ENCODE data around the gene FLT4. TPM values are rescaled to one million over a fixed set of nuclear protein-coding genes. Genes with fewer than 3 reads are reported as not detected.

The FLT4 gene
- total RNA-seq, 2 donors from 2014 or later = 6.9 to 7.9 TPM

DNA sequence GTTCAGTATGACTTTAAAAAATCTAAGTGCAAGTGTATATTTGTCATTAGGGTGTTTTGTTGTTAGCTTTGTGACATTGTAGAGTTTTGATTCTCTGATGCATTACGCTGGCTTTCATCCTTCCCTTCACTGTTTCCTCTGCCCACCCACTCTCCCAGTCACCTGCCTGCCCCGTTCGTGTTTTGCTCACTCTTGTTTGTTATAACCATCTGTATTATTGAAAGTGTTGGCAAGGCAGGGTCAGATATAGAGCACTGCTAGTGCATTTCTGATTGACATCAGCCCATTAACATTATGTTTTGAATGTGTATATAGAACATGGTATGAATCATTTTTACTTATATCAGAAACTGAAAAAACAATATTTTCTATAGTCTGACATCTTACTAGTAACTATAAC is 85.4 kb downstream of the FLT4 start:
- 100% methylated on average over 2 to 3 of the region's 3 CpGs for WGBS, 2 experiments (ENCODE audit: insufficient coverage in 1 of 2, insufficient read length in 1 of 2)
- Histone ChIP-seq H3K27me3 (ENCODE audit: control insufficient read depth, insufficient read depth, low read length, poor library complexity, severe bottlenecking) (no peaks in the 10 kb centered on the region), H3K4me3 (ENCODE audit: low read length) (no peak overlapping the region), H3K36me3 (ENCODE audit: control insufficient read depth, insufficient read depth, low read length) (peaks cover 74% of the 10 kb centered on the region), H3K9me3 (ENCODE audit: control insufficient read depth, low read length) (no peaks in the 10 kb centered on the region), H3K9ac (ENCODE audit: extremely low read depth, low read length, poor library complexity, severe bottlenecking) (no peak overlapping the region), H3K4me1 (ENCODE audit: control insufficient read depth, insufficient read depth, low read length) (no peaks in the 10 kb centered on the region), H3K27ac (ENCODE audit: low read depth, low read length) (no peak overlapping the region)
- H3K9me3 Mint-ChIP-seq = no peaks in the 10 kb centered on the region
- H3K27me3 Mint-ChIP-seq (ENCODE audit: insufficient read depth) = no peaks in the 10 kb centered on the region
- no peak overlapping the region for H3K27ac Mint-ChIP-seq
- no peaks in the 10 kb centered on the region for H3K4me1 Mint-ChIP-seq
- DNase-seq = no peak
- no peak overlapping the region for H3K4me3 Mint-ChIP-seq
- peaks cover 77% of the 10 kb centered on the region for H3K36me3 Mint-ChIP-seq (ENCODE audit: low read depth)
- TF ChIP-seq CTCF (conservative IDR thresholded peaks at IDR 0.05) = no peak

- Histone ChIP-seq H3K27me3 (ENCODE audit: control insufficient read depth, insufficient read depth, low read length, poor library complexity, severe bottlenecking) (no peaks in the 10 kb centered on the region), H3K9ac (ENCODE audit: extremely low read depth, low read length, poor library complexity, severe bottlenecking) (no peak overlapping the region), H3K27ac (ENCODE audit: low read depth, low read length) (no peak overlapping the region), H3K9me3 (ENCODE audit: control insufficient read depth, low read length) (no peaks in the 10 kb centered on the region), H3K4me3 (ENCODE audit: low read length) (no peak overlapping the region), H3K36me3 (ENCODE audit: control insufficient read depth, insufficient read depth, low read length) (peaks cover 68% of the 10 kb centered on the region), H3K4me1 (ENCODE audit: control insufficient read depth, insufficient read depth, low read length) (no peaks in the 10 kb centered on the region)
- Mint-ChIP-seq H3K27ac (peak overlapping the region; percentile 42), H3K9me3 (no peaks in the 10 kb centered on the region), H3K4me1 (no peaks in the 10 kb centered on the region), H3K4me3 (no peak overlapping the region), H3K36me3 (ENCODE audit: low read depth) (peaks cover 80% of the 10 kb centered on the region), H3K27me3 (ENCODE audit: insufficient read depth) (no peaks in the 10 kb centered on the region)
- no peak for TF ChIP-seq CTCF (conservative IDR thresholded peaks at IDR 0.05)
- no peak for DNase-seq
- WGBS, 2 experiments (ENCODE audit: insufficient coverage in 1 of 2, insufficient read length in 1 of 2) = 93 to 96% methylated on average over 9 to 11 of the region's 11 CpGs
These were observed 91.2 kb downstream of the FLT4 start for GRCh38 chr5:180558232-180558631.

DNA sequence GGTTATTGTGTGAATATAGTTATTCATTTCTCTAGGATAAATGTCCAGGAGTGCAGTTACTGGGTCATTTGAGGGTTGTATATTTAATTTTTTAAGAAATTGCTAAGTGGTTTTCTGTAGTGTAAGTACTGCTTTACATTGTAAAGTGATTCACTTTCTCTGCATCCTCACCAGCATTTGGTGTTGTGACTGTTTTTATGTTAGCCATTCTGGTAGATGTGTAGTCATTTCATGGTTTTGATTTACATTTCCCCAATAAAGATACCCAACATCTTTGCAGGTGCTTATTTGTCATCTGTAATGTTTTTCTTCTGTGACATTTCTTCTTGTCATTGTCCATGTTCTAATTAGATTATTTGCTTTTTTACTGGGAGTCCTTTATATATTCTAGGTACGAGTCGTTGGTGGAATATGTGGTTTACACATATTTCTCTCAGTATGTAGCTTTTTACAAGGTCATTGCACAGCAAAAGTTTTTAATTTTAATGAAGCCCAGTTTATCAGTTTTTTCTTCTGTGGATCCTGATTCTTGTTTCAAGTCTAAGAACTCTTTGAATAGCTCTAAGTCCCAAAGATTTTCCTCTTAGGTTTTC is 92.1 kb downstream of the FLT4 start:
- no peaks in the 10 kb centered on the region for H3K27me3 ChIP-seq (ENCODE audit: control insufficient read depth, insufficient read depth, low read length, poor library complexity, severe bottlenecking)
- Mint-ChIP-seq H3K4me3 (no peak overlapping the region), H3K27me3 (ENCODE audit: insufficient read depth) (no peaks in the 10 kb centered on the region), H3K27ac (no peak overlapping the region), H3K4me1 (no peaks in the 10 kb centered on the region), H3K36me3 (ENCODE audit: low read depth) (peaks cover 84% of the 10 kb centered on the region), H3K9me3 (no peaks in the 10 kb centered on the region)
- H3K36me3 ChIP-seq (ENCODE audit: control insufficient read depth, insufficient read depth, low read length) = peaks cover 70% of the 10 kb centered on the region
- H3K9me3 ChIP-seq (ENCODE audit: control insufficient read depth, low read length) = no peaks in the 10 kb centered on the region
- H3K27ac ChIP-seq (ENCODE audit: low read depth, low read length) = no peak overlapping the region
- no peak for TF ChIP-seq CTCF (conservative IDR thresholded peaks at IDR 0.05)
- WGBS, 2 experiments (ENCODE audit: insufficient coverage in 1 of 2, insufficient read length in 1 of 2) = 78 to 100% methylated on average over 2 of the region's 2 CpGs
- H3K4me3 ChIP-seq (ENCODE audit: low read length) = no peak overlapping the region
- H3K4me1 ChIP-seq (ENCODE audit: control insufficient read depth, insufficient read depth, low read length) = no peaks in the 10 kb centered on the region
- H3K9ac ChIP-seq (ENCODE audit: extremely low read depth, low read length, poor library complexity, severe bottlenecking) = no peak overlapping the region
- DNase-seq = no peak
